H9 (cell line): ENCODE data around the gene ARHGAP15. TPM values are rescaled to one million over a fixed set of nuclear protein-coding genes. Genes with fewer than 3 reads are reported as not detected.
"Not testable (repeated sequence)": the region's sequence is repeated elsewhere in the genome, so short reads cannot be mapped to it uniquely, and the experiment has no call there.

Experiments used
- DNase-seq: peaks from one replicate; pipeline ENCODE4 v3.0.0-alpha.2; 2017
- H2AFZ ChIP-seq: one replicate; pipeline ENCODE4 v1.6.1; 2013; ENCODE audit warnings: mild to moderate bottlenecking, low read length, control low read depth, moderate library complexity
- H2AK5ac ChIP-seq: 2 replicates; pipeline ENCODE4 v1.6.1; 2013; ENCODE audit warnings: low read length, control low read depth, mixed read lengths; ENCODE audit not compliant: insufficient read length
- H2BK120ac ChIP-seq: one replicate; pipeline ENCODE4 v1.6.1; 2013; ENCODE audit warnings: low read depth, mild to moderate bottlenecking, low read length, control low read depth, inconsistent platforms; ENCODE audit not compliant: poor library complexity, severe bottlenecking
- H2BK12ac ChIP-seq: 2 replicates; pipeline ENCODE4 v1.6.1; 2013; ENCODE audit warnings: low read length, control low read depth, mixed read lengths, low read depth; ENCODE audit not compliant: insufficient read length
- H2BK15ac ChIP-seq: 2 replicates; pipeline ENCODE4 v1.6.1; 2013; ENCODE audit warnings: low read depth, low read length, control low read depth
- H2BK20ac ChIP-seq: one replicate; pipeline ENCODE4 v1.6.1; 2013; ENCODE audit warnings: low read depth, mild to moderate bottlenecking, low read length, control low read depth, inconsistent platforms; ENCODE audit not compliant: poor library complexity, severe bottlenecking
- H2BK5ac ChIP-seq: 2 replicates; pipeline ENCODE4 v1.6.1; 2013; ENCODE audit warnings: low read length, control low read depth, mixed read lengths; ENCODE audit not compliant: insufficient read length
- H3K14ac ChIP-seq: 2 replicates; pipeline ENCODE4 v1.6.1; 2013; ENCODE audit warnings: low read length, control low read depth; ENCODE audit not compliant: insufficient read depth
- H3K18ac ChIP-seq: 2 replicates; pipeline ENCODE4 v1.6.1; 2013; ENCODE audit warnings: low read depth, mild to moderate bottlenecking, mixed read lengths, low read length, control low read depth; ENCODE audit not compliant: insufficient read length
- H3K23ac ChIP-seq: 2 replicates; pipeline ENCODE4 v1.6.1; 2013; ENCODE audit warnings: low read length, control low read depth, mixed read lengths, low read depth; ENCODE audit not compliant: insufficient read length
- H3K23me2 ChIP-seq: 2 replicates; pipeline ENCODE4 v1.6.1; 2013; ENCODE audit warnings: low read depth, mild to moderate bottlenecking, mixed read lengths, low read length, control low read depth; ENCODE audit not compliant: insufficient read length, poor library complexity, severe bottlenecking
- H3K27ac ChIP-seq: 2 replicates; pipeline ENCODE4 v1.5.1; 2013; ENCODE audit warnings: low read length, control low read depth, mixed read lengths, low read depth; ENCODE audit not compliant: insufficient read length
- H3K27me3 ChIP-seq: 2 replicates; pipeline ENCODE4 v1.6.1; 2013; ENCODE audit warnings: low read length, control low read depth, inconsistent platforms; ENCODE audit not compliant: insufficient read depth
- H3K4ac ChIP-seq: 2 replicates; pipeline ENCODE4 v1.6.1; 2013; ENCODE audit warnings: low read depth, mild to moderate bottlenecking, control low read depth, inconsistent platforms, low read length, moderate library complexity
- H3K4me1 ChIP-seq: 2 replicates; pipeline ENCODE4 v1.6.1; 2013; ENCODE audit warnings: low read length, control low read depth, inconsistent platforms; ENCODE audit not compliant: insufficient read depth
- H3K4me2 ChIP-seq: 2 replicates; pipeline ENCODE4 v1.6.1; 2013; ENCODE audit warnings: low read length, control low read depth, mixed read lengths; ENCODE audit not compliant: insufficient read length, insufficient read depth
- H3K56ac ChIP-seq: 2 replicates; pipeline ENCODE4 v1.6.1; 2013; ENCODE audit warnings: low read depth, mild to moderate bottlenecking, mixed read lengths, low read length, control low read depth; ENCODE audit not compliant: insufficient read length
- H3K79me1 ChIP-seq: 2 replicates; pipeline ENCODE4 v1.6.1; 2013; ENCODE audit warnings: low read depth, mild to moderate bottlenecking, moderate library complexity, low read length, control low read depth, inconsistent platforms; ENCODE audit not compliant: insufficient read depth, poor library complexity, severe bottlenecking
- H3K79me2 ChIP-seq: 2 replicates; pipeline ENCODE4 v1.6.1; 2013; ENCODE audit warnings: low read length, control low read depth, inconsistent platforms; ENCODE audit not compliant: insufficient read depth
- H3K9ac ChIP-seq: 2 replicates; pipeline ENCODE4 v1.6.1; 2013; ENCODE audit warnings: low read length, control low read depth, mixed read lengths; ENCODE audit not compliant: insufficient read length; ENCODE audit errors: extremely low read depth
- H3K9me3 ChIP-seq: one replicate; pipeline ENCODE4 v1.6.1; 2013; ENCODE audit warnings: low read depth, low read length, inconsistent platforms; ENCODE audit not compliant: control insufficient read depth
- H3T11ph ChIP-seq: one replicate; pipeline ENCODE4 v1.6.1; 2013; ENCODE audit warnings: mild to moderate bottlenecking, low read length, control low read depth, inconsistent platforms
- H4K20me1 ChIP-seq: one replicate; pipeline ENCODE4 v1.6.1; 2013; ENCODE audit not compliant: control insufficient read depth, insufficient read length, insufficient read depth
- H4K5ac ChIP-seq: 2 replicates; pipeline ENCODE4 v1.6.1; 2013; ENCODE audit warnings: low read depth, mild to moderate bottlenecking, mixed read lengths, low read length, control low read depth; ENCODE audit not compliant: insufficient read length
- H4K8ac ChIP-seq: replicated peaks from 2 replicates; pipeline ENCODE4 v1.6.1; 2013; ENCODE audit warnings: low read length, control low read depth, mixed read lengths, low read depth; ENCODE audit not compliant: insufficient read length
- H4K91ac ChIP-seq: 2 replicates; pipeline ENCODE4 v1.6.1; 2013; ENCODE audit warnings: low read depth, mild to moderate bottlenecking, moderate library complexity, mixed read lengths, low read length, control low read depth; ENCODE audit not compliant: insufficient read length
- H3K27ac Mint-ChIP-seq, 3 experiments: 2 replicates in 2 of 3; 3 replicates in 1 of 3; pipeline ENCODE4 v1.8.0; 2020 to 2021; ENCODE audit warnings: mixed read lengths in 3 of 3, mild to moderate bottlenecking in 1 of 3, moderate library complexity in 1 of 3
- H3K27me3 Mint-ChIP-seq: 2 replicates; pipeline ENCODE4 v1.8.0; 2021; ENCODE audit warnings: low read depth, mild to moderate bottlenecking, moderate library complexity, mixed read lengths
- H3K36me3 Mint-ChIP-seq, 3 experiments: 2 replicates in 2 of 3; 3 replicates in 1 of 3; pipeline ENCODE4 v1.8.0; 2020 to 2021; ENCODE audit warnings: low read depth in 3 of 3, mixed read lengths in 3 of 3; ENCODE audit not compliant: insufficient read depth in 1 of 3
- H3K4me1 Mint-ChIP-seq, 2 experiments: 2 replicates each; pipeline ENCODE4 v1.8.0; 2020; ENCODE audit warnings: mixed read lengths in 2 of 2
- H3K4me3 Mint-ChIP-seq, 2 experiments: 2 replicates in 1 of 2; 3 replicates in 1 of 2; pipeline ENCODE4 v1.8.0; 2020 to 2021; ENCODE audit warnings: mild to moderate bottlenecking in 2 of 2, mixed read lengths in 2 of 2, moderate library complexity in 1 of 2
- H3K9me3 Mint-ChIP-seq, 2 experiments: 2 replicates in 1 of 2; 3 replicates in 1 of 2; pipeline ENCODE4 v1.8.0; 2020; ENCODE audit warnings: mild to moderate bottlenecking in 2 of 2, mixed read lengths in 2 of 2, moderate library complexity in 1 of 2
- WGBS: extraction: QIAGEN DNeasy Blood & Tissue Kit; methylation state at CpG from one replicate; pipeline ENCODE4 v1.1.7; 2013; ENCODE audit warnings: missing lambda C conversion rate, low lambda C conversion rate, mixed read lengths; ENCODE audit not compliant: insufficient read length; ENCODE audit errors: extremely low coverage; 5-methylcytosine and 5-hydroxymethylcytosine counted together
- total RNA-seq: library from RNA; stranded (reverse); gene quantifications from 2 replicates; pipeline ENCODE4 v1.2.1, GENCODE V29; 2021
- TF ChIP-seq, protein P1 (sequence below): fragments of 200-600 bp; sonication (generic); conservative IDR thresholded peaks from 3 replicates; pipeline ENCODE4 v1.8.0; 2021; ENCODE audit warnings: antibody characterized with exemption, mild to moderate bottlenecking

ARHGAP15 gene
- total RNA-seq, 1 experiment from 2014 or later: not detected

DNA sequence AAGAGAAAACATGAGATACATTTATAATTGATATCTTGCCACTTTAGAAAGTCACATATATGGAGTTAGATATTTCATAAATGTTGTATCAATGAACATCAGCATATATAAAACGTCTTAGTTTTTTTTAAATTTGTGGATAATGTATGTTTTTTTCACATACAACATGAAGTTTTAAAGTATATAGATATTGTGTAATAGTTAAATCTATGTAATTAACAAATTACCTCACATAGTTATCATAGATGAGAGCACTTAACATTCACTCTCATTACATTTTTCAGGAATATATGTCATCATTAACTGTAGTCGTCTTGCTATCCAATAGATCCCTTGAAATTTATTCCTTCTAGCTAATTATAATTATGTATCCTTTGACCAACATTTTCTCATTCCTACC, 406.6 kb downstream of the ARHGAP15 start:
- Histone ChIP-seq H2BK15ac (no peak overlapping the region), H3K23me2 (no peaks in the 10 kb centered on the region), H3K79me1 (no peaks in the 10 kb centered on the region), H2AK5ac (no peak overlapping the region), H3K18ac (no peak overlapping the region), H3K4ac (no peak overlapping the region), H2BK5ac (no peak overlapping the region), H4K8ac (no peak overlapping the region), H4K20me1 (no peaks in the 10 kb centered on the region), H3K4me2 (no peak overlapping the region), H3K4me1 (no peaks in the 10 kb centered on the region), H4K91ac (no peak overlapping the region), H3T11ph (no peak overlapping the region), H4K5ac (no peak overlapping the region), H2BK120ac (no peak overlapping the region), H3K56ac (no peak overlapping the region), H3K9ac (no peak overlapping the region), H3K23ac (no peak overlapping the region), H2BK20ac (no peak overlapping the region), H2AFZ (no peak overlapping the region), H3K27me3 (no peaks in the 10 kb centered on the region), H2BK12ac (no peak overlapping the region), H3K79me2 (no peaks in the 10 kb centered on the region), H3K9me3 (no peaks in the 10 kb centered on the region), H3K27ac (no peak overlapping the region), H3K14ac (no peak overlapping the region)
- TF ChIP-seq, protein P1, sequence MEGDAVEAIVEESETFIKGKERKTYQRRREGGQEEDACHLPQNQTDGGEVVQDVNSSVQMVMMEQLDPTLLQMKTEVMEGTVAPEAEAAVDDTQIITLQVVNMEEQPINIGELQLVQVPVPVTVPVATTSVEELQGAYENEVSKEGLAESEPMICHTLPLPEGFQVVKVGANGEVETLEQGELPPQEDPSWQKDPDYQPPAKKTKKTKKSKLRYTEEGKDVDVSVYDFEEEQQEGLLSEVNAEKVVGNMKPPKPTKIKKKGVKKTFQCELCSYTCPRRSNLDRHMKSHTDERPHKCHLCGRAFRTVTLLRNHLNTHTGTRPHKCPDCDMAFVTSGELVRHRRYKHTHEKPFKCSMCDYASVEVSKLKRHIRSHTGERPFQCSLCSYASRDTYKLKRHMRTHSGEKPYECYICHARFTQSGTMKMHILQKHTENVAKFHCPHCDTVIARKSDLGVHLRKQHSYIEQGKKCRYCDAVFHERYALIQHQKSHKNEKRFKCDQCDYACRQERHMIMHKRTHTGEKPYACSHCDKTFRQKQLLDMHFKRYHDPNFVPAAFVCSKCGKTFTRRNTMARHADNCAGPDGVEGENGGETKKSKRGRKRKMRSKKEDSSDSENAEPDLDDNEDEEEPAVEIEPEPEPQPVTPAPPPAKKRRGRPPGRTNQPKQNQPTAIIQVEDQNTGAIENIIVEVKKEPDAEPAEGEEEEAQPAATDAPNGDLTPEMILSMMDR: no peak
- no peak overlapping the region for H3K4me3 Mint-ChIP-seq
- H3K36me3 Mint-ChIP-seq: peaks cover 3 to 19% (median 6%) of the 10 kb centered on the region in 3 experiments
- H3K27ac Mint-ChIP-seq: no peak overlapping the region
- WGBS: no CpG with 5 or more reads among the region's 2 CpGs
- H3K4me1 Mint-ChIP-seq: peaks cover 6% of the 10 kb centered on the region in 2 experiments
- DNase-seq: no peak
- H3K9me3 Mint-ChIP-seq: peaks cover 16 to 21% of the 10 kb centered on the region in 2 experiments
- H3K27me3 Mint-ChIP-seq: no peaks in the 10 kb centered on the region; the same call in 1 of the 2 replicates

DNA sequence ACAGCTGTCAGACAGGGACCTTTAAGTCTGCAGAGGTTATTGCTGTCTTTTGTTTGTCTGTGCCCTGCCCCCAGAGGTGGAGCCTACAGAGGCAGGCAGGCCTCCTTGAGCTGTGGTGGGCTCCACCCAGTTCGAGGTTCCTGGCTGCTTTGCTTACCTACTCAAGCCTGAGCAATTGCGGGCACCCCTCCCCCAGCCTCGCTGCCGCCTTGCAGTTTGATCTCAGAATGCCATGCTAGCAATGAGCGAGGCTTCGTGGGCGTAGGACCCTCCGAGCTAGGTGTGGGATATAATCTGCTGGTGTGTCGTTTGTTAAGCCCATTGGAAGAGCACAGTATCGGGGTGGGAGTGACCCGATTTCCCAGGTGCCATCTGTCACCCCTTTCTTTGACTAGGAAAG, 412.7 kb downstream of the ARHGAP15 start:
- not testable (repeated sequence) for H3K14ac ChIP-seq, H3K27ac ChIP-seq, H3K4me2 ChIP-seq, H2AK5ac ChIP-seq, H4K91ac ChIP-seq, H3K79me1 ChIP-seq, H2BK15ac ChIP-seq, H2BK12ac ChIP-seq, H3K9me3 ChIP-seq, H3K56ac ChIP-seq, H3K9ac ChIP-seq, H3K4ac ChIP-seq, H4K8ac ChIP-seq, H3K4me3 Mint-ChIP-seq, H4K5ac ChIP-seq, H3K79me2 ChIP-seq, H3K27me3 Mint-ChIP-seq, H3K4me1 ChIP-seq, DNase-seq, H3T11ph ChIP-seq, H2BK5ac ChIP-seq, H3K23ac ChIP-seq, H3K18ac ChIP-seq, H3K27ac Mint-ChIP-seq, H2AFZ ChIP-seq, H2BK120ac ChIP-seq, H4K20me1 ChIP-seq, H3K27me3 ChIP-seq, H2BK20ac ChIP-seq, H3K23me2 ChIP-seq
- no CpG with 5 or more reads among the region's 11 CpGs for WGBS
- peaks cover 37 to 38% of the 10 kb centered on the region in 2 experiments for H3K9me3 Mint-ChIP-seq
- H3K36me3 Mint-ChIP-seq: peaks cover 15 to 40% (median 19%) of the 10 kb centered on the region in 3 experiments
- H3K4me1 Mint-ChIP-seq: peaks cover 17 to 19% of the 10 kb centered on the region in 2 experiments
